Liver (tissue), 9 donors: ENCODE data around the gene NPPB. TPM values are rescaled to one million over a fixed set of nuclear protein-coding genes. Genes with fewer than 3 reads are reported as not detected.
A peak's percentile ranks its signal among the peaks of the same experiment; 100 is the strongest.

ENCODE experiments used
- DNase-seq: peaks from one replicate; pipeline ENCODE4 v3.0.0-alpha.2; 2017; ENCODE audit warnings: low spot score
- H3K27ac ChIP-seq, 2 donors: one replicate each; pipeline ENCODE4 v1.7.0; 2013; ENCODE audit warnings: inconsistent platforms in 2 of 2, low read length in 2 of 2, control low read depth in 1 of 2, low read depth in 1 of 2, mild to moderate bottlenecking in 1 of 2
- H3K27me3 ChIP-seq, 4 donors: one replicate each; pipeline versions ENCODE4 v1.6.1 to v1.7.0; 2013; ENCODE audit warnings: low read length in 3 of 4, inconsistent platforms in 1 of 4, mild to moderate bottlenecking in 1 of 4, moderate library complexity in 1 of 4; ENCODE audit not compliant: control insufficient read depth in 4 of 4, insufficient read depth in 4 of 4
- H3K36me3 ChIP-seq, 4 donors: one replicate each; pipeline versions ENCODE4 v1.6.1 to v1.7.0; 2013; ENCODE audit warnings: low read length in 3 of 4, mild to moderate bottlenecking in 3 of 4, low read depth in 1 of 4, moderate library complexity in 1 of 4; ENCODE audit not compliant: control insufficient read depth in 4 of 4, insufficient read depth in 3 of 4
- H3K4me1 ChIP-seq, 4 donors: one replicate each; pipeline versions ENCODE4 v1.6.1 to v1.7.0; 2013; ENCODE audit warnings: low read length in 3 of 4, mild to moderate bottlenecking in 3 of 4, moderate library complexity in 1 of 4; ENCODE audit not compliant: control insufficient read depth in 4 of 4, insufficient read depth in 4 of 4
- H3K4me3 ChIP-seq, 3 donors: one replicate each; pipeline versions ENCODE4 v1.6.1 to v1.7.0; 2013; ENCODE audit warnings: low read length in 3 of 3, control low read depth in 1 of 3, low read depth in 1 of 3, mild to moderate bottlenecking in 1 of 3
- H3K9ac ChIP-seq, 2 donors: one replicate each; pipeline ENCODE4 v1.7.0; 2013; ENCODE audit warnings: low read length in 2 of 2, mild to moderate bottlenecking in 2 of 2, moderate library complexity in 2 of 2, control low read depth in 1 of 2, low read depth in 1 of 2
- H3K9me3 ChIP-seq, 4 donors: one replicate each; pipeline versions ENCODE4 v1.6.1 to v1.7.0; 2013; ENCODE audit warnings: low read length in 3 of 4; ENCODE audit not compliant: control insufficient read depth in 4 of 4
- EGR1 ChIP-seq, 2 donors: IDR thresholded peaks; 2 replicates each; pipeline ENCODE4 v1.6.1; 2016 to 2018; ENCODE audit warnings: antibody characterized with exemption in 2 of 2, low read depth in 2 of 2
- FOXA1 ChIP-seq: IDR thresholded peaks from 2 replicates; pipeline ENCODE4 v1.6.1; 2016; ENCODE audit warnings: antibody characterized with exemption
- FOXA2 ChIP-seq: IDR thresholded peaks from 2 replicates; pipeline ENCODE4 v1.6.1; 2016; ENCODE audit warnings: antibody characterized with exemption
- GABPA ChIP-seq, 2 donors: IDR thresholded peaks in 1 of 2; conservative IDR thresholded peaks in 1 of 2; 2 replicates each; pipeline ENCODE4 v1.6.1; 2016; ENCODE audit warnings: antibody characterized with exemption in 2 of 2, mild to moderate bottlenecking in 1 of 2, moderate library complexity in 1 of 2
- HNF4A ChIP-seq, 2 donors: conservative IDR thresholded peaks; 2 replicates each; pipeline ENCODE4 v1.6.1; 2016; ENCODE audit warnings: antibody characterized with exemption in 2 of 2, mild to moderate bottlenecking in 2 of 2
- HNF4G ChIP-seq: IDR thresholded peaks from 2 replicates; pipeline ENCODE4 v1.6.1; 2016; ENCODE audit warnings: antibody characterized with exemption
- JUND ChIP-seq, 2 donors: IDR thresholded peaks; 2 replicates each; pipeline ENCODE4 v1.6.1; 2016; ENCODE audit warnings: antibody characterized with exemption in 2 of 2
- NR2F2 ChIP-seq: IDR thresholded peaks from 2 replicates; pipeline ENCODE4 v1.6.1; 2016; ENCODE audit warnings: antibody characterized with exemption
- RAD21 ChIP-seq, 2 donors: IDR thresholded peaks; 2 replicates each; pipeline ENCODE4 v1.6.1; 2016; ENCODE audit warnings: antibody characterized with exemption in 2 of 2, mild to moderate bottlenecking in 2 of 2
- RXRA ChIP-seq, 2 donors: IDR thresholded peaks; 2 replicates each; pipeline ENCODE4 v1.6.1; 2017 to 2018; ENCODE audit warnings: antibody characterized with exemption in 2 of 2, mild to moderate bottlenecking in 1 of 2
- SP1 ChIP-seq: IDR thresholded peaks from 2 replicates; pipeline ENCODE4 v1.6.1; 2018; ENCODE audit warnings: antibody characterized with exemption, mild to moderate bottlenecking
- TAF1 ChIP-seq: conservative IDR thresholded peaks from 2 replicates; pipeline ENCODE4 v1.6.1; 2016; ENCODE audit warnings: antibody characterized with exemption, mild to moderate bottlenecking
- YY1 ChIP-seq: IDR thresholded peaks from 2 replicates; pipeline ENCODE4 v1.6.1; 2016; ENCODE audit warnings: antibody characterized with exemption, mild to moderate bottlenecking
- whole genome bisulfite sequencing: extraction: QIAGEN DNeasy Blood & Tissue Kit; methylation state at CpG from one replicate; pipeline ENCODE4 v1.1.7; 2013; 5-methylcytosine and 5-hydroxymethylcytosine counted together
- polyA plus RNA-seq, 2 donors: library from polyadenylated mRNA; stranded (reverse) in 1 of 2; unstranded in 1 of 2; fragments of 200-250 nt in 1 of 2; fragments of >200 nt in 1 of 2; fragmentation: Nextera tagmentation in 1 of 2; extraction: Ambion mirVana in 1 of 2; gene quantifications; one replicate each; pipeline versions ENCODE4 v1.2.1 to v1.2.3, GENCODE V29; 2013 to 2015
- total RNA-seq, 2 donors: library from RNA; depleted of rRNA; stranded (reverse); fragments of >200 nt; gene quantifications; one replicate each; pipeline ENCODE4 v1.2.3, GENCODE V29; 2014
- TF ChIP-seq, protein P1 (sequence below): IDR thresholded peaks from 2 replicates; pipeline ENCODE4 v1.6.1; 2016; ENCODE audit warnings: antibody characterized with exemption, mild to moderate bottlenecking
- TF ChIP-seq, protein P2 (sequence below): fragments of 150-350 bp; IDR thresholded peaks from 2 replicates; pipeline ENCODE4 v1.5.1; 2017; ENCODE audit warnings: improper control_type of control experiment, low read depth, low read length; ENCODE audit not compliant: missing input control
- TF ChIP-seq, protein P3 (sequence below): IDR thresholded peaks from 2 replicates; pipeline ENCODE4 v1.6.1; 2016; ENCODE audit warnings: antibody characterized with exemption
- TF ChIP-seq, protein P4 (sequence below): IDR thresholded peaks from 2 replicates; pipeline ENCODE4 v1.6.1; 2016; ENCODE audit warnings: antibody characterized with exemption
- TF ChIP-seq, protein P5 (sequence below): IDR thresholded peaks from 2 replicates; pipeline ENCODE4 v1.6.1; 2016; ENCODE audit warnings: antibody characterized with exemption
- donor health status: healthy.
- donor health status: healthy.
- donor health status: healthy.
- donor health status: healthy.
- donor health status: healthy.

NPPB gene
- total and polyA plus RNA-seq, 4 donors: not detected

DNA sequence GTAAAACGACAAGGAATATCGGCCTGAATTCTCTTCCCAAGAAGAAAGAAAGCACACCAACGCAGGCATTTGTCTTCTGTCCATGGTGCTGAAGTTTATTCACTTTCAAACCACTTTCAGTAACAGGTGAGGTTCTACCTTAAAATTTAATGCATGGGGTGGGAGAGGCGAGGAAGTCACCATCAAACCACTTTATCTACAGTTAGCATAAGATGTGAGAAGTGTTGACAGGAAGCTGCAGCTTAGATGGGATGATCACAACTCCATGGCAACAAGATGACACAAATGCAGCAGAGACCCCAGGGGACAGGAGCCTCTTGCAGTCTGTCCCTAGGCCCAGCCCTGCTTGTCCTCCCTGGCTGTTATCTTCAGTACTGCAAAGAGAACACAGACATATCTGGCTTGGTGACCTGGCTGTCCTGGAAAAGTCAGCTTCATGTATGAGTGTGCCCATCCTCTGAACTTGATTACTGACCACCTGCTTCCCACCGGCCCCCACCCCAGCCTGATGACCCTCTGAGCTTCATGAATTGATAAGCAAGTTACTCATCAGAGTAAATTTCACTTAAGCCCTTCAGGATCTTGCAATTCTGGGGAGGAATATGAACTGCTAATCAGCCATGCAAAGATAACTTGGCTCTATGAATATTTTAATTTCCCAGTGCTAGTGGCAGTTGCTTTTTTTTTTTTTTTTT is 13.0 kb downstream of the NPPB start:
- H3K4me1 ChIP-seq: peaks cover 14 to 32% (median 25%) of the 10 kb centered on the region in 4 donors
- no peaks in the 10 kb centered on the region for H3K9me3 ChIP-seq
- H3K4me3 ChIP-seq: no peak overlapping the region
- TF ChIP-seq, protein P1, sequence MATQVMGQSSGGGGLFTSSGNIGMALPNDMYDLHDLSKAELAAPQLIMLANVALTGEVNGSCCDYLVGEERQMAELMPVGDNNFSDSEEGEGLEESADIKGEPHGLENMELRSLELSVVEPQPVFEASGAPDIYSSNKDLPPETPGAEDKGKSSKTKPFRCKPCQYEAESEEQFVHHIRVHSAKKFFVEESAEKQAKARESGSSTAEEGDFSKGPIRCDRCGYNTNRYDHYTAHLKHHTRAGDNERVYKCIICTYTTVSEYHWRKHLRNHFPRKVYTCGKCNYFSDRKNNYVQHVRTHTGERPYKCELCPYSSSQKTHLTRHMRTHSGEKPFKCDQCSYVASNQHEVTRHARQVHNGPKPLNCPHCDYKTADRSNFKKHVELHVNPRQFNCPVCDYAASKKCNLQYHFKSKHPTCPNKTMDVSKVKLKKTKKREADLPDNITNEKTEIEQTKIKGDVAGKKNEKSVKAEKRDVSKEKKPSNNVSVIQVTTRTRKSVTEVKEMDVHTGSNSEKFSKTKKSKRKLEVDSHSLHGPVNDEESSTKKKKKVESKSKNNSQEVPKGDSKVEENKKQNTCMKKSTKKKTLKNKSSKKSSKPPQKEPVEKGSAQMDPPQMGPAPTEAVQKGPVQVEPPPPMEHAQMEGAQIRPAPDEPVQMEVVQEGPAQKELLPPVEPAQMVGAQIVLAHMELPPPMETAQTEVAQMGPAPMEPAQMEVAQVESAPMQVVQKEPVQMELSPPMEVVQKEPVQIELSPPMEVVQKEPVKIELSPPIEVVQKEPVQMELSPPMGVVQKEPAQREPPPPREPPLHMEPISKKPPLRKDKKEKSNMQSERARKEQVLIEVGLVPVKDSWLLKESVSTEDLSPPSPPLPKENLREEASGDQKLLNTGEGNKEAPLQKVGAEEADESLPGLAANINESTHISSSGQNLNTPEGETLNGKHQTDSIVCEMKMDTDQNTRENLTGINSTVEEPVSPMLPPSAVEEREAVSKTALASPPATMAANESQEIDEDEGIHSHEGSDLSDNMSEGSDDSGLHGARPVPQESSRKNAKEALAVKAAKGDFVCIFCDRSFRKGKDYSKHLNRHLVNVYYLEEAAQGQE: peak; percentile 99
- no peak for TF ChIP-seq HNF4A (conservative IDR thresholded peaks at IDR 0.05)
- DNase-seq: no peak
- H3K36me3 ChIP-seq: peaks cover 0 to 7% (median 6%) of the 10 kb centered on the region in 4 donors
- no peak overlapping the region for H3K27ac ChIP-seq
- H3K9ac ChIP-seq: no peak overlapping the region
- H3K27me3 ChIP-seq: no peaks in the 10 kb centered on the region
- 75% methylated on average over 5 of the region's 5 CpGs for WGBS

DNA sequence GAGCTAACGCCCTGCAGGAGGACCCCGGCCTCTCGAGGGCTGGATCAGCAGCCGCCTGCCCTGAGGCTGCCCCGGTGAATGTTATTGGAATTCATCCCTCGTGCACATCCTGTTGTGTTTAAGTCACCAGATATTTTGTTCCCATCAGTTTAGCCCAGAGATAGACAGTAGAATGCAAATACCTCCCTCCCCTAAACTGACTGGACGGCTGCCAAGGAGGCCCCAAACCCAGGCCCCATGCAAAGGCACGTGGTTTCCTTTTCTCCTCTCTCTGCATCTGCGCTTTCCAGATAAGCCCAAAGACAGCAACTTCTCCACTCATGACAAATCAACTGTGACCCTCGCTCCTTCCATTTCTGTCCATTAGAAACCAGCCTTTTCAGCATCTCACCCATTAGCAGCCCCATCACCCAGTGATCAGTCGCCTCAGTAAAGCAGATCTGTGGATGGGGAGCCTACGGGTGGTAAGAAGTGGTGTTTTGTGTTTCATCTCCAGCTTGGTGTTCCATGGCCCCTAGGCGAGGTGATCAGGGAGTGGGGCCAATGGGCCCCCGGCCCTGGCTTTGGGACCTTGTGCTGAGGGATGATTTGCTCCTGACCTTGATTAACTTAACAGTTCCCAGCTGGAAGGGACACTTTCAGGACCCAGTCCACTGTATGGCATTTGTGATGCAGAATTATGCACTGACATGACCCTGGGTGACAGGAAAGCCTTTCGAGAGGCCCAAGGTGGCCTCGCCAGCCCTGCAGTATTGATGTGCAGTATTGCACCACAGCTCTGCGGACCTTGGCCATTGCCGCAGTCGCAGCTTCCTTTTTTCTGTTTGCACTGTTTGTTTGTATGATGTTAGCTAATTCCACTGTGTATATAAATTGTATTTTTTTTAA is 16.3 kb downstream of the NPPB start:
- Histone ChIP-seq H3K36me3 (peaks cover 0 to 17% (median 12%) of the 10 kb centered on the region in 4 donors), H3K27me3 (no peaks in the 10 kb centered on the region), H3K4me3 (no peak overlapping the region), H3K9me3 (no peaks in the 10 kb centered on the region), H3K4me1 (peaks cover 19 to 48% (median 37%) of the 10 kb centered on the region in 4 donors), H3K9ac (peak overlapping the region; percentile 42 to 57), H3K27ac (peak overlapping the region; percentile 95 to 96)
- DNase-seq: peak; percentile 93
- peak; percentile 67 for TF ChIP-seq FOXA2
- peak; percentile 46 for TF ChIP-seq YY1
- TF ChIP-seq, protein P2, sequence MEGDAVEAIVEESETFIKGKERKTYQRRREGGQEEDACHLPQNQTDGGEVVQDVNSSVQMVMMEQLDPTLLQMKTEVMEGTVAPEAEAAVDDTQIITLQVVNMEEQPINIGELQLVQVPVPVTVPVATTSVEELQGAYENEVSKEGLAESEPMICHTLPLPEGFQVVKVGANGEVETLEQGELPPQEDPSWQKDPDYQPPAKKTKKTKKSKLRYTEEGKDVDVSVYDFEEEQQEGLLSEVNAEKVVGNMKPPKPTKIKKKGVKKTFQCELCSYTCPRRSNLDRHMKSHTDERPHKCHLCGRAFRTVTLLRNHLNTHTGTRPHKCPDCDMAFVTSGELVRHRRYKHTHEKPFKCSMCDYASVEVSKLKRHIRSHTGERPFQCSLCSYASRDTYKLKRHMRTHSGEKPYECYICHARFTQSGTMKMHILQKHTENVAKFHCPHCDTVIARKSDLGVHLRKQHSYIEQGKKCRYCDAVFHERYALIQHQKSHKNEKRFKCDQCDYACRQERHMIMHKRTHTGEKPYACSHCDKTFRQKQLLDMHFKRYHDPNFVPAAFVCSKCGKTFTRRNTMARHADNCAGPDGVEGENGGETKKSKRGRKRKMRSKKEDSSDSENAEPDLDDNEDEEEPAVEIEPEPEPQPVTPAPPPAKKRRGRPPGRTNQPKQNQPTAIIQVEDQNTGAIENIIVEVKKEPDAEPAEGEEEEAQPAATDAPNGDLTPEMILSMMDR: no peak
- TF ChIP-seq SP1: peak; percentile 98
- TF ChIP-seq RXRA (IDR thresholded peaks at IDR 0.05): peak; percentile 97 to 98
- TF ChIP-seq TAF1: no peak
- peak; percentile 32 to 39 for TF ChIP-seq EGR1 (IDR thresholded peaks at IDR 0.05; ENCODE audit: low read depth in 2 of 2)
- TF ChIP-seq, protein P3, sequence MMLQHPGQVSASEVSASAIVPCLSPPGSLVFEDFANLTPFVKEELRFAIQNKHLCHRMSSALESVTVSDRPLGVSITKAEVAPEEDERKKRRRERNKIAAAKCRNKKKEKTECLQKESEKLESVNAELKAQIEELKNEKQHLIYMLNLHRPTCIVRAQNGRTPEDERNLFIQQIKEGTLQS: peak; percentile 63
- peak in 1 of 2 donors; percentile 40 for TF ChIP-seq RAD21 (IDR thresholded peaks at IDR 0.05)
- TF ChIP-seq GABPA (IDR thresholded peaks at IDR 0.05 in 1 of 2, conservative IDR thresholded peaks at IDR 0.05 in 1 of 2): peak in 1 of 2 donors; percentile 69
- peak; percentile 93 for TF ChIP-seq HNF4G
- TF ChIP-seq, protein P1: peak; percentile 83
- TF ChIP-seq, protein P4, sequence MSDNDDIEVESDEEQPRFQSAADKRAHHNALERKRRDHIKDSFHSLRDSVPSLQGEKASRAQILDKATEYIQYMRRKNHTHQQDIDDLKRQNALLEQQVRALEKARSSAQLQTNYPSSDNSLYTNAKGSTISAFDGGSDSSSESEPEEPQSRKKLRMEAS: peak; percentile 82
- TF ChIP-seq HNF4A (conservative IDR thresholded peaks at IDR 0.05): peak; percentile 96 to 97
- TF ChIP-seq JUND (IDR thresholded peaks at IDR 0.05): peak; percentile 65 to 80
- TF ChIP-seq, protein P5, sequence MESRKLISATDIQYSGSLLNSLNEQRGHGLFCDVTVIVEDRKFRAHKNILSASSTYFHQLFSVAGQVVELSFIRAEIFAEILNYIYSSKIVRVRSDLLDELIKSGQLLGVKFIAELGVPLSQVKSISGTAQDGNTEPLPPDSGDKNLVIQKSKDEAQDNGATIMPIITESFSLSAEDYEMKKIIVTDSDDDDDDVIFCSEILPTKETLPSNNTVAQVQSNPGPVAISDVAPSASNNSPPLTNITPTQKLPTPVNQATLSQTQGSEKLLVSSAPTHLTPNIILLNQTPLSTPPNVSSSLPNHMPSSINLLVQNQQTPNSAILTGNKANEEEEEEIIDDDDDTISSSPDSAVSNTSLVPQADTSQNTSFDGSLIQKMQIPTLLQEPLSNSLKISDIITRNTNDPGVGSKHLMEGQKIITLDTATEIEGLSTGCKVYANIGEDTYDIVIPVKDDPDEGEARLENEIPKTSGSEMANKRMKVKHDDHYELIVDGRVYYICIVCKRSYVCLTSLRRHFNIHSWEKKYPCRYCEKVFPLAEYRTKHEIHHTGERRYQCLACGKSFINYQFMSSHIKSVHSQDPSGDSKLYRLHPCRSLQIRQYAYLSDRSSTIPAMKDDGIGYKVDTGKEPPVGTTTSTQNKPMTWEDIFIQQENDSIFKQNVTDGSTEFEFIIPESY: peak; percentile 62
- peak; percentile 61 for TF ChIP-seq FOXA1
- no peak for TF ChIP-seq NR2F2
- 21% methylated on average over 19 of the region's 19 CpGs for WGBS
